GM21381 (cell line): ENCODE data around the gene RGS3.
"Not testable (repeated sequence)": the region's sequence is repeated elsewhere in the genome, so short reads cannot be mapped to it uniquely, and the experiment has no call there.

Experiments
- ATAC-seq: cut with Tn5 transposase; IDR thresholded peaks from one replicate; pipeline ENCODE4 v1.9.1; 2021; ENCODE audit warnings: mild to moderate bottlenecking, moderate library complexity; ENCODE audit not compliant: unreplicated experiment

Gene RGS3

GRCh38 chr9:113543296-113543981 lies 79.9 kb downstream of the RGS3 start:
- no peak for ATAC-seq

GRCh38 chr9:113543982-113544303 lies 80.4 kb downstream of the RGS3 start:
- ATAC-seq, result no peak

- ATAC-seq, result no peak
These were observed 81.5 kb downstream of the RGS3 start for GRCh38 chr9:113545068-113545467.

GRCh38 chr9:113546566-113546965 lies 83.0 kb downstream of the RGS3 start:
- ATAC-seq, result no peak

- ATAC-seq, result no peak
These were observed 84.0 kb downstream of the RGS3 start for GRCh38 chr9:113547501-113547900.

GRCh38 chr9:113548221-113549041 lies 84.9 kb downstream of the RGS3 start:
- ATAC-seq, result no peak

GRCh38 chr9:113549892-113550291 lies 86.4 kb downstream of the RGS3 start:
- ATAC-seq, result not testable (repeated sequence)

GRCh38 chr9:113556877-113557593 lies 93.5 kb downstream of the RGS3 start:
- ATAC-seq, result no peak

GRCh38 chr9:113558632-113559502 lies 95.3 kb downstream of the RGS3 start:
- no peak for ATAC-seq

- no peak for ATAC-seq
These were observed 96.6 kb downstream of the RGS3 start for GRCh38 chr9:113559834-113560800.

- no peak for ATAC-seq
These were observed 99.3 kb downstream of the RGS3 start for GRCh38 chr9:113562653-113563381.

GRCh38 chr9:113563826-113564497 lies 100.4 kb downstream of the RGS3 start:
- ATAC-seq, result no peak

GRCh38 chr9:113564498-113565237 lies 101.1 kb downstream of the RGS3 start:
- ATAC-seq, result no peak

- ATAC-seq, result no peak
These were observed 102.6 kb downstream of the RGS3 start for GRCh38 chr9:113566016-113566711.

- ATAC-seq, result no peak
These were observed 103.2 kb downstream of the RGS3 start for GRCh38 chr9:113566712-113567071.

GRCh38 chr9:113567361-113568080 lies 104.0 kb downstream of the RGS3 start:
- ATAC-seq, result no peak

GRCh38 chr9:113568081-113568435 lies 104.5 kb downstream of the RGS3 start:
- ATAC-seq, result no peak
